CD4-positive, alpha-beta T cell treated with Interleukin-6 at 100 ng/mL for 8 hours (primary cell): ENCODE data around the gene UPF2.
"Not testable (repeated sequence)": the region's sequence is repeated elsewhere in the genome, so short reads cannot be mapped to it uniquely, and the experiment has no call there.

Experiments used
- DNase-seq: peaks from one replicate; pipeline ENCODE4 v3.0.0-alpha.2; 2020; ENCODE audit warnings: mixed read lengths, low spot score

UPF2 gene

GRCh38 chr10:11901833-11902475 is 140.7 kb downstream of the UPF2 start:
- DNase-seq, result no peak

DNA sequence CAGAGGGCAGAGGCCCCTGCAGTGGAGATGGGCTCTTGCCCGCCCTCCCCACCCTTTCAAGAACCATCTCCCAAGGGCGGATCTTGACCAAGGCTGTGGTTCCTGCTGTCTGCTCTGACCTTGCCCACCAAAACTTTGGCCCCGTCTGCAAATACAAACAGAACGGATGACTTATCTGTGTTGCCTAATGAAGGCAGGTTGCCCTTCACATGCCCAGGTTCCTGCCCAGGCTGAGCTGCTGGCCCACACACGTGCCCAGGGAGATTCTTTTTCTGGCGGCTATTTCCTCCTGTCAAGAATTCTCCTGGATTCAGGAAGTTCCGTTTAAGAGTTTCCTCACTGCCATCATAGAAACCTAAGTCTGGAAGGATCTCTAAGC is 141.2 kb downstream of the UPF2 start:
- no peak for DNase-seq

GRCh38 chr10:11901036-11901301 is 141.6 kb downstream of the UPF2 start:
- no peak for DNase-seq

- DNase-seq, result no peak
Observed at GRCh38 chr10:11899067-11899876, 143.3 kb downstream of the UPF2 start.

DNA sequence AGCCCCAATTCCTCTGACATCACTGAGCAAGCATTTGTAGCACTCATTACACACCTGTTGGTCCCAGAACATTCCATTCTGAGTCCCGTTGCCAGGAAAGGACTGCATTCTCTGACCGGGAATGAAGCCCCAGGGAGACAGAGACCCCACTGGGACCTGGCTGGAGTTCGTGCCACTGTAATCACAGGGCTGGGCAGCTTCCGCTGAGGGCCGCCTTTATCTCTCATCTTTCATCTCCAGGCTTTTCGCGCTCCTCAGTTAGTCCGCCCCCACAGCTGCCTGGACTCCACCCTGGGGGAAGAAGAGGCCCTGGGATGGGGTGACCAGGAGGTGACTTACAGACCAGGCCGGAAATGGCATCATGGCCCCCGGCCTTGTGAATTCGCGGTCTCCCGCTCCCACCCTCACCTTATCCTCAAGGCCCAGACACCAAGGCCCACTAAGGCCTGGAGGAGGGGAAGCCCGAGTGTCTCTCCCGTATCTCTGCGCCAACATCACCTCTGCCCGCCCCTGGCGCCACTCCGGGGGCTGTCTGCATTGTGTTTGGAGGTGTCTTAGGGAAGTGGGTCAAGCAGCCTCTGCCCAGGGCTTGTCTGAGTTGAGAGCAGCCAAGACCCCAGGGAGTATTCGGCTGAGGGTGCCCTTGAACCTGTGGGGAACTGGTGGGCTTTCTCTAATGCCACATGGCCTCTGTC is 144.1 kb downstream of the UPF2 start:
- no peak for DNase-seq

DNA sequence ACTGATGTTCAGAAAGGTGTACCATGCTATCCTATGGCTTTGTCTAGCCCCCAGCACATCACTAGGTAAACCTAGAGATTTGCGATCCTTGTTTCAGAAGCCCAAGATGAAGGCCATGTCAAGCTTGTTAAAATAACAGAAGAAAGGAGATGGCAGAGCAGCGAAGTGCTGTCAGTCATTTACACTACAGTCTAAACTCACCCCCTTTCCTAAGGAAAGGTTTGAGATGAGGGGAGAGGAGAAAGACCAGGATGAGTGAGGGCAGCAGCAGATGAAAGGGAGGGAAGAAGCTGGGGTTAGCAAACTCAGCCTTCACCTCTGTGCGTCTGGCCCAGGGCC is 144.6 kb downstream of the UPF2 start:
- DNase-seq, result no peak

DNA sequence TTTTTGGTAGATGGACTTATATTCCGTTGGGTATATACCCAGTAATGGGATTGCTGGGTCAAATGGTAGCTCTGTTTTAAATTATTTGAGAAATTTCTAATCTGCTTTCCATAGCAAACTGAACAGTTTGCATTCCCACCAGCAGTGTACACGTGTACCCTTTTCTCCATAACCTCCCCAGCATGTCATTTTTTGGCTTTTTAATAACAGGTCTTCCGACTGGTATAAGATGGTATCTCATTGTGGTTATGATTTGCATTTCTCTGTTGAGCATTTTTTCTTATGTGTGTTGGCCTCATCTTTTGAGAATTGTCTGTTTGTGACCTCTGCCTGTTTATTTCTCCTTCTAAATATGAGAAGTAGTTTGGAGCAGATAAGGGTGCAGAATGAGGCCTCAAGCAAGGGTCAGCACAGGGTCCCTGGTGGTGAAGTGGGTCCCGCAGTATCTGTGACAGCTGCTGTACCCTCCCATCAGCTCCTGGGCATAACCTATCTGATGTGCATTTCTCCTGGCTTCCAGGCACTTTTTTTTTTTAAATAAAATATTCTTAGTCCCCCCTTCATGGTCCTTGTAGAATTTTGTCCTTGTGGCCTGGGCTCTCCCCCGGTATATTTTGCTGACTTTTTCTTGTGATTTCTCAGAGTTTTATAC is 145.9 kb downstream of the UPF2 start:
- no peak for DNase-seq

DNA sequence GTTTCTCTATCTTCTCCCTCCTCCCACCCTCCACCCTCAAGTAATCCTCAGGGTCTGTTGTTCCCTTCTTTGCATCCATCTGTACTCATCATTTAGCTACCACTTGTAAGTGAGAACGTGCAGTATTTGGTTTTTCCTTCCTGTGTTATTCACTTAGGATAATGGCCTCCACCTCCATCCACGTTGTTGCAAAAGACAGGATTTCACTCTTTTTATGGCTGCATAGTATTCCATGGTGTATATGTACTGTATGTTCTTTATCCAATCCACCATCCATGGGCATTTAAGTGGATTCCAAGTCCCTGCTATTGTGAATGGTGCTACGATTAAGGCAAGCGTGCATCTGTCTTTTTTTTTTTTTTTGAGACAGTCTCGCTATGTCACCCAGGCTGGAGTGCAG is 147.0 kb downstream of the UPF2 start:
- no peak for DNase-seq

GRCh38 chr10:11895108-11895466 is 147.5 kb downstream of the UPF2 start:
- DNase-seq, result no peak

DNA sequence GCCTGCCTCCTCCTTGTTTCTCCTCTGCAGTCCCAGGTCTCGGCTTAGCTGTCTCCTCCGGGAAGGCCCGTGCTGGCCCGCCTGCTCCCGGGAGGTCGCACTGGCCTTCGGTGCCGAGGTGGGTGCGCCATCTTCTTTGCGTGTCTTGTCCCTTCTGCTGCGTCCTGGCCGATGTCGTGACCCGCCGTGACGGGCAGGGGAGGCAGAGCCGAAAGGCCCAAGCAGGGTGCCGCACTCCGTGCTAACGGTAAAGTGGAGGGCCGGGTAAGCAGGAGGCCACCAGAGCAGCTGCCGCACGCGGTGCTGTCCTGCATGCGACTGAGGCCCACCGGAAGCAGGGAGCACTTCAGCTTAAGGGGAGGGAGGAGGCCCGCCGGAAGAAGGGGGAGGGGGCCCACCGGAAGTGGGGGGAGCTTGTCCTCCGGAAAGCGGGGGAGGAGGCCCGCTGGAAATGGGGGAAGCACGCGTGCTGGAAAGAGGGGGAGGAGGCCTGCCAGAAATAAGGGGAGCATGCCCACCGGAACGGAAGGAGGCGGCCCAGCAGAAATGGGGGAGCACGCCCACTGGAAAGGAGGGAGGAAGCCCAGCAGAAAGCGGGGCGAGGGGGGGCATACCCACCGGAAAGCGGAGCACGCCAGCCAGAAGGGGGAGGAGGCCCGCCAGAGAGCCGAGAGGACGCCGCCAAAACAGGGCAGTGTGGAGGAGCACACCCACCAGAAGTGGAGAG is 148.1 kb downstream of the UPF2 start:
- DNase-seq, result no peak

DNA sequence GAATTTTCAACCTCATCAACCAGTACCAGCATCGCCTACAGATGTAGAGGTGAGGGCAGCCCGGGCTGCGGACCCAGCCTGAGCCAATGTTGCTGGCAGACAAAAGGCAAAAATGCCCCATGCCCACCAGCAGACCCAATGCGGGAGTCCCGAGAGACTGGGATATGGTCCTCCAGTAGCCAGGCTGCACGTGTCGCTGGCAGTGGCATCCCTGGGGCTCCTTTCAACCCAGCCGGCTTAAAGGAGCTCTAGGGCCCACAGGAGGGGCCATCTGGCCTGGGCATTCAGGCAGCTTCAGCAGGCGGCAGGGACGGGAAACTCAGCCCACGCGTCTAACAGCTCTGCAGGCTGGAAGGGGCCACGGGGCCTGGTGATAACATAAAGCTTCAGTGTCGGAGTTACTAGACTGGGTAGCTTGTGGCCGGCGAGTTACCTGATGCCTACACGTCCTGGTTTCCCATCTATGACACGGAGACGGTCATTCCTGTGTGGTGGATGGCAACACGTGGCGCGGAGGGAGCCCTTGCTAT is 148.8 kb downstream of the UPF2 start:
- no peak for DNase-seq

DNA sequence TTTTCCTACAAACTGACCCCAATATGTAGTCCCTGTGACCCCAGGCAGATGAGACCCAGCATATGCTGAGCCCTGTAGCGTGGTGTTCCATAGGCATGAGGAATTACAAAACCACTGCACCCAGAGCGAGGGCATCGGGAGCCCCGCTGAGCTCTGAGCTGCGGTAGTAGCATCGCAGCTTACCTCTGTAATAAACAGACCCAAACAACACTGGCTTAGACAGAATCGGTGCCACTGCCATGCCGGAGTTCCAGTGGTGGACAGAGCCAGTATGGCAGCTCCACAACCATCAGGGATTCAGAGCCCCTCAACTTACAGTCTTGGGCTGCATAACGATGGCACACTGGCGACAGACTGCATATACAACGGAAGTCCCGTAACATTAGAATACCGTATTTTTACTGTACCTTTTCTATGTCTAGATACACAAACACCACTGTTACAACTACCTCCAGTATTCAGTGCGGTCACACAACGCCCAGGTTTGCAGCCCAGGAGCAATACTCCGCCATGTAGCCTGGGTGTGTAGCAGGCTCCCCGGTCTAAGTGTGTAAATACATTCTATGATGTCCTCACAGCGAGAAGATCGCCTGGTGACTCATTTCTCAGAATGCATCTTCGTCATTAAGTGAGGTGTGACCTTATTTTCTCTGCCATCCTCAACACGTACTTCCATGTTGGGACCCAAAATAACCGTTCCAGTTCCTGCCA is 150.7 kb downstream of the UPF2 start:
- no peak for DNase-seq

DNA sequence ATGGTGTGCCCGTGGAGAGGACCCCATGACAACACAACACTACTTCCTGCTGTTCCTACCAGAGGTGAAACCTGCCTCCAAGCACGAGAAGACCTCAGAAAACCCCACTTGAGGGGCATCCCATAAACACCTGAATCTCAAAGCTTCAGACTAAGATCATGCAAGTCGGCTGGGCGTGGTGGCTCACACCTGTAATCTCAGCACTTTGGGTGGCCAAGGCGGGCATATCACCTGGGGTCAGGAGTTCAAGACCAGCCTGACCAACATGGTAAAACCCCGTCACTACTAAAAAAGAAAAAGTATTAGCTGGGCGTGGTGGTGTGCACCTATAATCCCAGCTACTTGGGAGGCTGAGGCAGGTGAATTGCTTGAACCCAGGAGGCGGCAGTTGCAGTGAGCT is 153.3 kb downstream of the UPF2 start:
- not testable (repeated sequence) for DNase-seq

GRCh38 chr10:11887381-11888227 is 155.0 kb downstream of the UPF2 start:
- DNase-seq, result no peak

DNA sequence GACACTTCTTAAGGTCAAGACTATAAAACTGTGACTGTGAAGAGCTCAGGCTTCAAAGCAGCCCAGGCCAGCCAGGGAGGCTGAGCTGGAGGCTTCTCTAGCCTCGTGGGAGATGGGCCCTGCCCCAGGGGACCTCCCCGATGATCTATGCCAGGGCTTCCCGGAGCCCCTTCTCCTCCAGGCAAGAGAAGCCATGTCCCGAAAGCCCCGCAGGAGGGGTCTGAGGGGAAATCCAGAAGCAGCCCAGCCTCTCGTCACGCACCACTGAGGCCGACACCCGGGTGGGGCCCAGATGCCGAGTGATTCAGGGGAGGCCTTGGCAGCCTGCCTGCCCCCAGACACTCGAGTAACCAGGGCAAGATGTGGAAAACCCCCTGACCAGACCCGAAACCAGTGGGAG is 155.8 kb downstream of the UPF2 start:
- no peak for DNase-seq

GRCh38 chr10:11886138-11886474 is 156.5 kb downstream of the UPF2 start:
- DNase-seq, result no peak

- no peak for DNase-seq
Observed at GRCh38 chr10:11885437-11886137, 157.0 kb downstream of the UPF2 start.

DNA sequence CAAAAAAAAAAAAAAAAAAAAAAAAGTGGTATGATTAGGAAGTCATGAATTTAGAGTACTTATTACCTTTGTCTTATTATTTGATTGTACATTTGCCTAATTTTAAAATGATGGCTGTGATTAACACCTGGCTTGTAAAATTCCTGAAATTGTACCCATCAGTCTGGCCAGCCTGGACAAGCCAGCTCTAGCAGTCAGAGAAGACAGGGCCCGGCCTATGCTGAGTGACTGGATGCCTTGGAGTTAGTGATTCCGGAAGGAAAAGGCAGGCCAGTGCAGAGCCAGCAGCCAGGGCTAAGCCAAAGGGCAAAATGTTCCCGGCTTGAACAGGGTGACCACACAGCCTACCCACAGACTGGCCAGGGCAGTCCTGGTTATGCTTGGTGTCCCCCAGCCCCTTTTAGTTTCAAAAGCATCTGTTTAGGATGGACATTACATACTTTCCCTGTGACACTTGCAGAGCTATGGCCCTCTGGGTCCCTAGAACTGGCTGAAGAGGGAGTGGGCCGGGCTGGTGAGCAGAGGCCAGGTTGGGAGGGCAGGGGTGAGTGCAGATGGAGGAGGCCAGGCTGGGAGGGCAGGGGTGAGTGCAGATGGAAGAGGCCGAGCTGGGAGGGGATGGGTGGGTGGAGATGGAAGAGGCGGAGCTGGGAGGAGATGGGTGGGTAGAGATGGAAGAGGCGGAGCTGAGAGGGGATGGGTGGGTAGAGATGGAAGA is 157.7 kb downstream of the UPF2 start:
- no peak for DNase-seq

GRCh38 chr10:11882646-11883375 is 159.8 kb downstream of the UPF2 start:
- no peak for DNase-seq
